K562 (cell line): Measurements from ENCODE around the gene GPR142. TPM values are rescaled to one million over a fixed set of nuclear protein-coding genes. Genes with fewer than 3 reads are reported as not detected.

Source experiments
- ATAC-seq: fragments of 200-7000 bp; cut with Tn5 transposase; 3 replicates; pipeline ENCODE4 v1.9.1; 2020; ENCODE audit warnings: moderate library complexity
- BruUV-seq: library from RNA; stranded (reverse); fragments of 400-500 nt; replicated peaks from 2 replicates; lab custom pipeline; 2021; lab: Mats Ljungman, UMichigan
- CTCF ChIA-PET: fragments of 300-600 bp; formaldehyde crosslinking; extraction: SDS; loops from one replicate; lab custom pipeline; 2021; ENCODE audit warnings: low intra/inter-chr PET ratio; lab: Yijun Ruan, JAX
- POLR2A ChIA-PET: fragments of 300-600, 350-650 bp; sonication (Branson Sonifier 250); formaldehyde crosslinking; extraction: SDS; loops from one replicate; lab custom pipeline; 2021; ENCODE audit warnings: antibody characterized with exemption, inconsistent platforms; lab: Yijun Ruan, JAX
- DNase-seq, 4 experiments: peaks; one replicate each; pipeline versions ENCODE4 v3.0.0 to v3.0.0-alpha.2; 2011 to 2018; ENCODE audit warnings: low spot score in 3 of 4, mixed read lengths in 3 of 4; ENCODE audit errors: extremely low read depth in 1 of 4
- FAIRE-seq: peaks from 2 replicates; lab custom pipeline; 2011; peaks lifted over from hg19 to GRCh38; lab: Jason Lieb, UNC
- H2AFZ ChIP-seq: 2 replicates; pipeline ENCODE4 v1.6.0; 2011; ENCODE audit warnings: low read depth, low read length, control low read depth, inconsistent platforms
- H3K27ac ChIP-seq: fragments of 200-600 bp; 3 replicates; pipeline ENCODE4 v1.8.0; 2011; ENCODE audit warnings: low read depth, mild to moderate bottlenecking, control low read depth, inconsistent platforms, low read length, moderate library complexity, mixed read lengths; ENCODE audit errors: extremely low read depth
- H3K27me3 ChIP-seq, 2 experiments: fragments of 300-600 bp in 1 of 2; 2 replicates in 1 of 2; 3 replicates in 1 of 2; pipeline versions ENCODE4 v1.6.0 to v1.8.0; 2011; ENCODE audit warnings: inconsistent platforms in 2 of 2, low read length in 2 of 2, mild to moderate bottlenecking in 1 of 2, mixed read lengths in 1 of 2, moderate library complexity in 1 of 2; ENCODE audit not compliant: control insufficient read depth in 2 of 2, insufficient read depth in 2 of 2
- H3K36me3 ChIP-seq: fragments of 300-600 bp; 3 replicates; pipeline ENCODE4 v1.8.0; 2011; ENCODE audit warnings: mild to moderate bottlenecking, low read length, inconsistent platforms; ENCODE audit not compliant: control insufficient read depth, insufficient read depth
- H3K4me1 ChIP-seq, 2 experiments: fragments of 200-600 bp in 1 of 2; replicated peaks in 1 of 2; 2 replicates in 1 of 2; 3 replicates in 1 of 2; pipeline versions ENCODE4 v1.5.1 to v1.8.0; 2011; ENCODE audit warnings: inconsistent platforms in 2 of 2, low read length in 2 of 2, mild to moderate bottlenecking in 1 of 2, mixed read lengths in 1 of 2, moderate library complexity in 1 of 2; ENCODE audit not compliant: control insufficient read depth in 2 of 2, insufficient read depth in 2 of 2
- H3K4me2 ChIP-seq: 2 replicates; pipeline ENCODE4 v1.6.1; 2011; ENCODE audit warnings: low read length, control low read depth, inconsistent platforms, mixed read lengths; ENCODE audit not compliant: insufficient read depth
- H3K4me3 ChIP-seq: fragments of 200-600 bp; sonication (generic), shearing (Covaris generic); 2 replicates; pipeline ENCODE4 v1.5.1; 2016; ENCODE audit warnings: control low read depth, inconsistent platforms
- H3K79me2 ChIP-seq: fragments of 200-600 bp; 3 replicates; pipeline ENCODE4 v1.8.0; 2011; ENCODE audit warnings: low read length, inconsistent platforms; ENCODE audit not compliant: control insufficient read depth, insufficient read depth
- H3K9ac ChIP-seq, 2 experiments: 2 replicates each; pipeline versions ENCODE4 v1.6.0 to v1.6.1; 2011; ENCODE audit warnings: low read depth in 2 of 2, low read length in 2 of 2, control low read depth in 1 of 2, inconsistent platforms in 1 of 2, mild to moderate bottlenecking in 1 of 2, mixed read lengths in 1 of 2; ENCODE audit not compliant: insufficient read depth in 1 of 2
- H3K9me1 ChIP-seq: one replicate; pipeline ENCODE4 v1.6.0; 2011; ENCODE audit warnings: inconsistent platforms, mild to moderate bottlenecking, low read length, moderate library complexity; ENCODE audit not compliant: control insufficient read depth, insufficient read depth
- H3K9me3 ChIP-seq: replicated peaks from 2 replicates; pipeline ENCODE4 v1.5.1; 2011; ENCODE audit warnings: low read depth, low read length, inconsistent platforms; ENCODE audit not compliant: control insufficient read depth, insufficient read depth
- H4K20me1 ChIP-seq: replicated peaks from 2 replicates; pipeline ENCODE4 v1.6.1; 2011; ENCODE audit warnings: low read length, inconsistent platforms, mixed read lengths; ENCODE audit not compliant: control insufficient read depth, insufficient read depth
- ADNP ChIP-seq: fragments of 200-800 bp; sonication (Bioruptor generic); IDR thresholded peaks from 2 replicates; pipeline ENCODE4 v1.6.1; 2016; ENCODE audit warnings: missing genetic modification characterization, missing compliant biosample characterization
- FOSL1 ChIP-seq: fragments of 200-800 bp; sonication (Bioruptor generic); conservative IDR thresholded peaks from 2 replicates; pipeline ENCODE4 v1.6.1; 2016; ENCODE audit warnings: missing genetic modification characterization, missing compliant biosample characterization
- FOXJ3 ChIP-seq: sonication (generic); formaldehyde crosslinking; IDR thresholded peaks from 2 replicates; pipeline ENCODE4 v1.4.0; 2020; ENCODE audit warnings: mild to moderate bottlenecking, missing genetic modification reagents
- GABPA ChIP-seq: fragments of 200-800 bp; sonication (Bioruptor generic); conservative IDR thresholded peaks from 2 replicates; pipeline ENCODE4 v1.6.1; 2016; ENCODE audit warnings: low read depth, missing genetic modification characterization, missing compliant biosample characterization
- GATA2 ChIP-seq: sonication (generic); formaldehyde crosslinking; IDR thresholded peaks from 2 replicates; pipeline ENCODE4 v1.4.0; 2020; ENCODE audit warnings: mild to moderate bottlenecking, missing genetic modification reagents
- HMGXB4 ChIP-seq: sonication (generic); formaldehyde crosslinking; IDR thresholded peaks from 2 replicates; pipeline ENCODE4 v1.8.1; 2023; ENCODE audit warnings: mild to moderate bottlenecking, missing genetic modification reagents
- ZNF655 ChIP-seq: fragments of 250-450 bp; sonication (Bioruptor Pico); IDR thresholded peaks from 2 replicates; pipeline ENCODE4 v1.5.0; 2021
- WGBS: fragments of 100-300 bp; shearing (Covaris generic); methylation state at CpG from one replicate; pipeline ENCODE4 v1.1.6; 2016; ENCODE audit warnings: low coverage, mixed read lengths; ENCODE audit not compliant: insufficient coverage; ENCODE audit errors: missing lambda C conversion rate; 5-methylcytosine and 5-hydroxymethylcytosine counted together
- in situ Hi-C: fragments of 300-500 bp; cut with MboI; formaldehyde crosslinking; loops from 4 replicates; pipeline ENCODE4 v1.15.0; 2018; ENCODE audit warnings: inconsistent platforms, mixed read lengths
- intact Hi-C: fragments of 100-400 bp; cut with micrococcal nuclease; formaldehyde crosslinking; loops from 2 replicates; pipeline ENCODE4 v1.14.2; 2022
- polyA plus RNA-seq, 8 experiments: library from polyadenylated mRNA; depleted of rRNA in 4 of 8; stranded (reverse) in 5 of 8; unstranded in 3 of 8; fragments of >200 nt; fragmentation: Nextera tagmentation in 2 of 8; fragmentation: Illumina TruSeq in 1 of 8; extraction: Ambion mirVana in 2 of 8; extraction: Trizol in 1 of 8; gene quantifications; 2 replicates each; pipeline versions ENCODE4 v1.2.1 to v1.2.3, GENCODE V29; 2011 to 2014; ENCODE audit warnings: inconsistent platforms in 1 of 8, missing spikeins in 1 of 8
- total RNA-seq, 7 experiments: library from RNA; depleted of rRNA in 6 of 7; stranded (reverse); fragments of >200 nt in 6 of 7; fragmentation: Illumina TruSeq in 2 of 7; extraction: Trizol in 2 of 7; gene quantifications; 2 replicates each; pipeline versions ENCODE4 v1.2.1 to v1.2.3, GENCODE V29; 2011 to 2021; ENCODE audit warnings: low replicate concordance in 1 of 7

GPR142 gene
- total and polyA plus RNA-seq, 9 of the 15 experiments (the other 6 are each of a cell fraction or from before 2014, with no cell fraction given), result not detected

- DNase-seq (no peak), ATAC-seq (no peak), FAIRE-seq (no peak)
- CTCF ChIA-PET, result no interaction called here
- in situ Hi-C loops (no loop called here), intact Hi-C loops (no loop called here)
- no peak overlapping the region for H3K4me2 ChIP-seq
- 3% methylated on average over 5 of the region's 5 CpGs for WGBS
- peaks cover 21 to 28% of the 10 kb centered on the region in 2 experiments; a peak in 4 of 5 replicates for H3K27me3 ChIP-seq
- no peaks in the 10 kb centered on the region for H4K20me1 ChIP-seq
- H2AFZ ChIP-seq, result no peak overlapping the region
- H3K4me3 ChIP-seq, result no peak overlapping the region
- TF ChIP-seq ZNF655 (CRISPR knock-in tag) (no peak), GATA2 (no peak), FOSL1 (tag) (no peak), GABPA (tag) (no peak), HMGXB4 (CRISPR knock-in tag) (no peak), FOXJ3 (CRISPR knock-in tag) (no peak), ADNP (tag) (no peak)
- H3K36me3 ChIP-seq, result no peaks in the 10 kb centered on the region
- no peak overlapping the region for H3K9ac ChIP-seq
- no peak overlapping the region for H3K27ac ChIP-seq
- no peaks in the 10 kb centered on the region for H3K79me2 ChIP-seq
- POLR2A ChIA-PET, result interaction anchor here (1.2 kb wide), 1 partner anchor 21 kb away, joined by 4 read pairs; no protein-coding TSS in a partner anchor
- H3K9me1 ChIP-seq, result no peaks in the 10 kb centered on the region
- BruUV-seq, result no TSS peak
- H3K4me1 ChIP-seq, result peaks cover 0 to 11% of the 10 kb centered on the region in 2 experiments; a peak in 3 of 5 replicates
- no peaks in the 10 kb centered on the region; the same call in 1 of the 2 replicates for H3K9me3 ChIP-seq
Observed at GRCh38 chr17:74391771-74392170, 24.5 kb downstream of the GPR142 start.
